ENCODE measurements around the gene ICAM5. TPM values are rescaled to one million over a fixed set of nuclear protein-coding genes. Genes with fewer than 3 reads are reported as not detected.

Gene ICAM5
- total RNA-seq, 2 experiments from 2014 or later = 5.0 to 5.3 TPM

GRCh38 chr19:10283301-10284064 is 6.3 kb upstream of the ICAM5 start:
- peaks cover 44% of the 10 kb centered on the region for H3K4me1 Mint-ChIP-seq (ENCODE audit: low read depth)
- H3K4me3 Mint-ChIP-seq = no peak overlapping the region
- no peak overlapping the region for H3K27ac Mint-ChIP-seq
- DNase-seq (no peak), ATAC-seq (no peak)
- H3K27me3 Mint-ChIP-seq = peaks cover 9% of the 10 kb centered on the region
- TF ChIP-seq CTCF (IDR thresholded peaks at IDR 0.05) = no peak
- intact Hi-C loops (cut with micrococcal nuclease) = no loop called here
- H3K9me3 Mint-ChIP-seq = no peaks in the 10 kb centered on the region
- ChIA-PET POLR2A (interaction anchor here (0.6 to 1.2 kb wide), 3 partner anchors 9 to 132 kb away, joined by 3 to 4 read pairs (median 3); no protein-coding TSS in a partner anchor), CTCF (no interaction called here)
- H3K36me3 Mint-ChIP-seq (ENCODE audit: low read depth) = peaks cover 52% of the 10 kb centered on the region

- no peaks in the 10 kb centered on the region for H3K9me3 Mint-ChIP-seq
- no peak for TF ChIP-seq CTCF (IDR thresholded peaks at IDR 0.05)
- ATAC-seq (no peak), DNase-seq (no peak)
- H3K4me3 Mint-ChIP-seq = no peak overlapping the region
- no peak overlapping the region for H3K27ac Mint-ChIP-seq
- peaks cover 15% of the 10 kb centered on the region for H3K27me3 Mint-ChIP-seq
- ChIA-PET POLR2A (interaction anchor here (0.8 to 9.2 kb wide), 2 partner anchors 8 to 12 kb away, joined by 3 to 107 read pairs; partner anchors contain the start of gene ICAM1), CTCF (interaction anchor here (3.2 kb wide), 1 partner anchor 14 kb away, joined by 19 read pairs; the partner anchor contains the start of gene ICAM1)
- peaks cover 47% of the 10 kb centered on the region for H3K4me1 Mint-ChIP-seq (ENCODE audit: low read depth)
- H3K36me3 Mint-ChIP-seq (ENCODE audit: low read depth) = peaks cover 47% of the 10 kb centered on the region
- intact Hi-C loops (cut with micrococcal nuclease) = no loop called here
These were observed 5.4 kb upstream of the ICAM5 start for GRCh38 chr19:10284065-10284959.

- Mint-ChIP-seq H3K9me3 (no peaks in the 10 kb centered on the region), H3K4me3 (no peak overlapping the region), H3K27me3 (peaks cover 15% of the 10 kb centered on the region), H3K36me3 (ENCODE audit: low read depth) (peaks cover 42% of the 10 kb centered on the region), H3K4me1 (ENCODE audit: low read depth) (peaks cover 44% of the 10 kb centered on the region), H3K27ac (no peak overlapping the region)
- DNase-seq (no peak), ATAC-seq (no peak)
- intact Hi-C loops (cut with micrococcal nuclease) = no loop called here
- CTCF ChIA-PET = interaction anchor here (3.2 kb wide), 1 partner anchor 15 kb away, joined by 19 read pairs; the partner anchor contains the start of gene ICAM1
- TF ChIP-seq CTCF (IDR thresholded peaks at IDR 0.05) = no peak
- POLR2A ChIA-PET = interaction anchor here (9.2 kb wide), 1 partner anchor 13 kb away, joined by 107 read pairs; the partner anchor contains the start of gene ICAM1
These were observed 4.8 kb upstream of the ICAM5 start for GRCh38 chr19:10284960-10285278.

- Mint-ChIP-seq H3K36me3 (ENCODE audit: low read depth) (peaks cover 40% of the 10 kb centered on the region), H3K27me3 (peaks cover 20% of the 10 kb centered on the region), H3K4me3 (no peak overlapping the region), H3K4me1 (ENCODE audit: low read depth) (peaks cover 47% of the 10 kb centered on the region), H3K9me3 (no peaks in the 10 kb centered on the region), H3K27ac (no peak overlapping the region)
- CTCF ChIA-PET = interaction anchor here (1.1 to 3.2 kb wide), 3 partner anchors 15 to 103 kb away, joined by 3 to 19 read pairs (median 6); partner anchors contain the start of gene ICAM1
- DNase-seq = no peak
- intact Hi-C loops (cut with micrococcal nuclease) = no loop called here
- no peak for ATAC-seq
- no peak for TF ChIP-seq CTCF (IDR thresholded peaks at IDR 0.05)
- POLR2A ChIA-PET = interaction anchor here (0.8 to 9.2 kb wide), 2 partner anchors 8 to 13 kb away, joined by 3 to 107 read pairs; partner anchors contain the start of gene ICAM1
These were observed 4.4 kb upstream of the ICAM5 start for GRCh38 chr19:10285393-10285792.

All from activated CD8-positive, alpha-beta T cell treated with anti-CD3 and anti-CD28 coated beads for 36 hours (primary cell).